Activated CD8-positive, alpha-beta memory T cell treated with anti-CD3 and anti-CD28 coated beads for 4 hours (primary cell): ENCODE results near the gene BMPER.

Experiments used
- DNase-seq, 2 donors: peaks; one replicate each; pipeline ENCODE4 v3.0.0-alpha.2; 2020; ENCODE audit warnings: low read depth in 2 of 2

BMPER gene

DNA sequence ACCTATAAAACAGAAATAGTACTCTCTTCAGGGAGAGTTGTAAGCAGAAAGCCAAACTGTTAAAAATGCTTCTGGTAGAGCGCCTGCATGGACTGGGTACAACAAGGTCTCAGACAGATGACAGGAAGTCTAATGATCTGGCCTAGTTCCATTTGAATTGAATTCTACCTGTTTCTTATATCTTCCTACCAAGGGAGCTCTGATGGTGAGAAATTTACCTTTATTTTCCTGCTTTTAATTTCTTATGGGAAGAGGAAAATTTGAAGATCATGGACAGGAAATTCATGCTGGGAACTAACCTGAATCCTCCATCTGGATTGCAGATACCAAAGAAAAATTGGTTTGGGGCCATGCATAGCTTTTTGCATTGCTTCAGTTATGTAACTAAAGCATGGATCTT, 63.3 kb downstream of the BMPER start:
- DNase-seq, result no peak

DNA sequence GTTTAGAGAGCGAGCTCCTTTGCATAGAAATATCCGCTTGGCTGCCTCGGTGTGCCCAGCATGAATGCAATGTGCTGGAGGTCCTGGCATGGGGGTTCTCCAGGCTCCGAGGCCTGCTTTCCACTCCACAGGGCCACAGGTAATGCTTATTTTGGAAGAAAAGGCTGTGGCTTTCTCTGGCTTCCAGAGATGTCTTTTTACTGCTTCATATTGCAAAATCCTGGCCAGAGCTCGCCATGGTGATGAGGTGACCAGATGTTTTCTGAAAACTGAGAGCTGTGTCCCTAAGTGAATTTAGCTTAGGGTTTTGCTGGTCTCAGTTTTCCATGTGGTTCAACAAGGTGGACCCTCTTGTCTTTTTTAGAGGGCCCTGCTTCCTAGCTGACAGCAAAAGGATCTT, 65.2 kb downstream of the BMPER start:
- DNase-seq, result no peak

DNA sequence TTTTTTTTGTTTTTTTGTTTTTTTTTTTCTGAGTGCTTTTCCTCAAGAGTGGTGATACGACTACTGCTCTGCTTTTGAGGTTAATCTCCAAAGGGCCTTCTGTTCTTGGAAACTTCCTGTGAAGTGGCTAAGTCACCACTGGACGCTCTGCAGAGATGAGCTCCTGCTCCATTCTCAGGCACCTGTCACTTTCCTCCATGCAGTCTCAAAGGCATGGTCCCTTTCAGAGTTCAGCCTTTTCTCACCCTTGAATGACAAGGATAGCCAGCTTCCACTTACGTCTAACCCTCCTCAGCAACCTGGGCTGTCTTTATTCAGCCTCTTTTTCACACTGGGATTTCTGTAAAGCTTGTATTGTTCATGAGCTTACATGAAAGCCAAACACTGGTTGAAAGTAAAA, 65.8 kb downstream of the BMPER start:
- no peak for DNase-seq

DNA sequence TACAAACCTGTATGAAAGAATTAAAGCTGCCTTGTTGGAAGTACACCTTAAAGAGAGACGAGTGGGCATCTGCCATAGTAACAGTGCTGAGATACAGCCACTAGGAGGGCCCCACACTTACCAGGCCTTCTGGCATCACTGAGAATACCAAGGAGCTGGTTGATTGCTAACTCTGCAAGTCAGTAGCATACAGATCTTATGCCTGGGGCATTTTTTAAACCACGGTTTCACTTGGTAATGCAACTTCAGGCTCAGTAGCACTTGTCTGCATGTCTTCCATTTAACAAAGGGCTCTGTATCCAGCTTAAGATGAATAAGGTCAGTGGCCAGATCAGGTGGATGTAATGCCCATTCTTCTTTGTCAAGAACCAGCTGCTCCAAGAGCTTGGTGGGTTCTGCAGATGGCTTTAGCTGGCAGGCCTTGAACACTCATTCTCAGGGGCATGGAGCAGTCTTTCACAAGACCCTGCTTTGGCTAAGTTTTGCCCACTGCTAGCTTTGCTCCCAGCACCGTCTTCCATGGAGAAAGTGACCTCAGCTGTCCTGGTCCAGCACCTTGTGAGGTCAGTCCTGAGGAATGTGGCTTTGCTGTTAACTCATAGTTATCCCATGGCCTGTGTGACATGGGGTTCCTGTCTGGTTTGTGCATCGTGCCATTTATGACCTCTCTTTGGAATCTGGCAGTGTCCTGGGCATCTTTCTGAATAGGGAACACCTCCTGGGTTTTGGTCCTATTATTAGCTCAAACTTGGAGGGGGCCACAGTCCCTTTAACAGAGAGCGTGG, 68.1 kb downstream of the BMPER start:
- DNase-seq, result no peak

DNA sequence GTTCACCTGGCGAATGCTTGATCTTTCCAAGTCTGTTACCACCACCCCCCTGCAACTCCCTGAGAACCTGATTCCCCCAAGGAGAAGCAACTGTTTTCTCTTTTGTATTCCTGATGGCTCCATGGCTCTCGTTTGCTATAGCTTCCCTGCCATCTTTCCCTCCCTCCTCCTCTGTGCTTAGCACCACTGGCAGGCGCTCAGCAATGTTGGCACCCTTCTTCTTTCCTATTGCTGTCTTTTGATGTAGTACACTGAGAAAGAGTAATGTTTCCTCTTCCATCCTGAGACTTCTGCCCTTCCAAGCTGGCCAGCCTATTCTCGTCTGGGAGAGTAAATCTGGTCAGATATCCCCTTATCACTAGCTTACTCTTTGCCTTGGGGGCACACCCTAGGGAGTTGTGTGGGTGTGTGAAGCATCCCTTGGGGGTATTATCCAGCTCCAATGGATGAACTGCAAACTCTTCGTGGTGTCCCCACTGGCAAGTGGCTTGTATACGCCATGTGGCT, 74.0 kb downstream of the BMPER start:
- DNase-seq, result no peak

DNA sequence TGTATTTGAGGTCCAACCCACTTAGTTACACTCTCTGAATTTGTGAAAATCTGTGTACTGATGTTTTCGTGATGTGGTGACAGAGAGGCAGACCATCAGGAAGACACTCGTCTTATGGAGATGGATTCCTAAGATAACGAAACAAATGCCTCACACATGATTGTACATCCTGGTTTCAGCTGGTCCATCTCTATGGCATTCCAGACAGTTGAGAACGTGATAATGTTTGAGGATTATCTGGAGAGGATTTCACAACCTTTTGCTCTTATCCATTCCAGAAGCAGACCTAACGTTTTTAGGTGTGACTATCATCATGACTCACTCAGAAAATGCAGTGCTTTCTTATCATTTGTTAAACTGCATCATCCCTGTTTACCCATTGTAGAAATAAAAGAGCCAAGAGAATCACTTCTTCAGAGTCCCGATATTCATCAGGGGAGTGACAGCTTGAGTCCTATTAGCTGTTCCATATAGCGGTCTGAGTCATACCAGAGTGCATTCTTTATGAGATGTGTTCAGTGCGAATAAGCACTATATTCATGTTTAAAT, 74.5 kb downstream of the BMPER start:
- DNase-seq, result no peak

DNA sequence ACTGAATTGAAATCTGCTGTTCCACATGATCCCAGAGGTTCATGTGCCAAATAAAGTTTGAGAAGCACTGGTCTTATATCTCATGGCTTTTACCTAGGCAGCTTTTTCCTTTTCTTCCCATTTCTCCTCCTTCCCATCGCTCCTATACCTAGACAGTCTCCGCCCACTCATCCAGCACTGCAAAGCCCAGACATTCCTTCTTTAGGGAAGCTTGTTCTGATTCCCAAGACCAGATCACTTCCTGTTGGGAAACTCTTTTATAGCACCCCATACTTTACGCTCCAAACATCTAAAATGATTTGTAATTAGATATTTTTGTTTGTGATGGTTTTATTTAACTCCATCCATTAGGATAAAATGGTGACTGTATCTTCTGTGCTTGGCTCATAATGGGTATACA, 75.9 kb downstream of the BMPER start:
- DNase-seq, result no peak

DNA sequence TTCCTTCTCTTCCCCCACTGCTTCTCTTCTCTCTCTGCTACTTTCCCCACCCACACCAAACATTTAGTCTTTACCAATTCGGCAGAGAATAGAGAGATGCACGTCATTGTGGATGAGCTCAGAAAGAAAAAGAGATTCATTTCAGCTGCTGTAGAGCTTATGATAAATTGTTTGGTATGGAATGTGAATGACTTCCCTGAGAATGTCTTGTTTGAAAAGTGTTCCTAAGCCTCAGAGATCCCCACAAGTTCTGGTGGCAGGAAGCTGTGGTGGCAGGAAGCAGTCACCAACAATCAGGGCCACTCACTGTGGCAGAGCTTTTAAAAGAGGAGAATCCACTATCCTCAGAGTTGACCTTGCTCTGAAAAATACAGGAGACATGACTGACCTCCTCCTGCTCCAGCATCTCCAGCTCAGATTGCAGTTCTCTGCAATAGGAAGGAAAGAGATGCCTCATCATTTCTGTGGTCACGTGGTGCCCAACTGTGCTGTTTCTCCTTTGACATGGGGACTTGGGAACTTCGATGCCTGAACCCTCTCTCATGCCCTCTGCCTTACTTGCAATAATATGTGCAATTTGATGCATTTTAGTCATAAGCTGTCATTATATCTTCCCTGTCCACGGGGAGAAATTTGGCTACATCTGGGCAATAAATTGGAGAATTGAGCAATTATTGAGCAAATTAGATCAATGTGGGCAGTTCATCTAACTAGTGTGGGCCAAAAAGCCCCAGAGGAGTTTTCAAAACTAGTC, 76.5 kb downstream of the BMPER start:
- DNase-seq, result no peak

DNA sequence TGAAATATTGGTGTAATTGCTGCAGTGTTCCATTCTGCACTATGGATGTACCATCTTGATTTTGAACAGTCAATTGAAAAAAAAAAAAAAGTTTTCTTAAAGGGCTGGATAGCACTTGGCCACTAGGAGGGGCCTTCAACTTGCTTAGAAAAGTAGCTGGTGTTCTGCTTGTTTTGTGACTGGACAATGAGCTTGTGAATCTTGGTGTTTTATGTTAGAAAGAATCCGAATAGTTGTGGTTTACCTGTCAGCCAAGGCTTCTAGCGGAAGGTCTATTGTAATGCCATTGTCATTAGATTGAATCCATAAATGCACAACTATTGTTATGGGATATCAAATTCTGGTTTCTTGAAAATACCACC, 77.1 kb downstream of the BMPER start:
- DNase-seq, result no peak

DNA sequence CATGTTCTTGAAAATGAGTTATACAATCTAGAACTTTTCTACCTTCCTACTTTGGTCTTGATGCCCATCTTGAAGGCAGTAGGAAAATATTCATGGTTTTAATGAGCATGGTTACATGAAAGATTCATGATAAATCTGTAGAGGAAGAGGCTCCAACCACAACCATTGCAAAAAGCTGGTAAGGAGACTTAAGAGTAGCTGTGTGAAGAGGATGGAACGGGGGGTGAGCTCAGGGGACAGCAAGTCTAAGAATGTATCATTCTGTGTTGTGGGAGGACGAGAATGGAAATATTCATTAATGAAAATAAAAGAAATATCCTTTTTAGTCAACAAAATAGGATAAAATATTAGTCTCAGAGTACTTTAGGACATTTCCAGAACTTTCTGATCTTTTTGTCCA, 81.1 kb downstream of the BMPER start:
- DNase-seq, result no peak

DNA sequence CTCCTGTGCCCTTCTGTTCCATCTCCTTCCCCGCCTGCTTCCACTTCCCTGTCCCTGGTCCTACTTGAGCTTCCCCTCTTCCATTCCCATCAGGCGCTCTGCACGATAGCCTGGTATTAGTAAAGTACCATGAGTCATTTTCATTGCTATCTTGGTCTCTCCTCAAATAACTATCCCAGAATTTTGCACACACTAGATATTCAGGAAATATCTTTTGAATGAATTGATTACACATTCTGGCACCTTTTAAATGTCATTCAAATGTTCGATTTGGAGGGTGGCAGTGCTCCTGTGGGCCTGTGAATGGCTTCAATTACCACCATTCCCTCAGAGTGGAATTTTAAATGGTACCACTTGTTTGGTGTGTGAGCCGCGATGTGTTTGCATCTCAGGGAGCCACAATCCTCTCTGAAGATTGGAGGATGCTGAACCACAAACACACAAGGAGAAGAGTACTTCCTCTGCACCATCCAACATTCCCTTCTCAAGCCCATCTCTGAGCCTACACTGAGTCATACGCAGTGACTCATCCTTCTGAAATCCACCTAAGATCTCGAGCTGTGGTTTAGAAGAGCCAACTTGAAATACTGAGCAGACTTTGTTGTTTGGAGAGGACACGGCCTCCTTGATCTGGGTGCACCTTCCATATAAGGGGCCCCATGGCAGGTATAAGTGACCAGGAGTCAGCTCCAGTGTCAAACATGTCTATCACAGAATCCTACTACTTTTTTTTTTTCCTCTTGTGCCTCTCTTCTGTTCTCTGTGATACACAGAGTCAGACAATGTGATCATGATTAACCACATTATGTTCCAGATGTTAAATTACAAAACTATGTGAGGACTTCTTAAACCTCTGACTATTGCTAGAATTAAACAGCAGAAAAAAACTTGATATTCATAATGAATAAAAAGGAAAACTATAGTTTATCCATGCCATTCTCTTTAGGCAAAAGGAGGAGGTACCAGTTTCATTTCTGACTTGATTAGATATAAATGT, 81.9 kb downstream of the BMPER start:
- DNase-seq, result no peak

DNA sequence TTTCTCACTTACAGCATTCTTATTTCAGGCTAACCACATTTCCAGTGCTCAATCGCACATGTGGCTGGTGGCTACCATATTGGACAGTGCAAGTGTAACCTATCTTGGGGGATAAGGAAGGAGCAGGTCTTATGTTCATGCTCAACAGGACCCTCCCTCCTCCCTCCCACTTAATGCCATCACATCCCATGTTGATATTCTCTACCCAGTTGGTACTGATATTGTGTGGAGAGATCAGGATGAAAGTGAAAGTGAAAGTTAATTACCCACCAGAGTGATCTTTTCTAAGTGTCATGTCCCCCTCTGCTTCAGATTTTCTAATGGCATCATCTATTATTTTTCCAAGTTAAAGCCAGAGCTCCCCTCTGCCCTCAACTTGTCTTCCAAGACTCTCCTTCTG, 91.6 kb downstream of the BMPER start:
- DNase-seq, result no peak

DNA sequence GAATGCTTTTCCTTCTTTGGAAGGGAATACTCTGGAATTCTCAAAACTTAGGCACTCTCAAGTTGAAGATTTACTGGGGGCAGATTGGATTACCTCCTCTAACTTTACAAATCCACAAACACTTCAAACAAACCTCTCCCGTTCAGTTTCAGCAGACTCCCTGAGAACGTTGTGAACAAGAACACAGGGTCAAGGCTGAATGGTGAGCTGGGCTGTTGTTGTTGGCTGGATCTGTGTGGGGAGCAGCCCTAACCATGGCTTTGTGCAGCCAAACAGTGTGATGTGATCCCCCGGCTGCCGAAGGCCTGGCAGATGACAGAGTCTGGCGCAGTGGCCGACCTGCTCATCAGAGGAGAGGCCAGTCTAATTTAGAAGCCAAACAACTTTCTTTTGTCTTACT, 93.1 kb downstream of the BMPER start:
- DNase-seq, result no peak

DNA sequence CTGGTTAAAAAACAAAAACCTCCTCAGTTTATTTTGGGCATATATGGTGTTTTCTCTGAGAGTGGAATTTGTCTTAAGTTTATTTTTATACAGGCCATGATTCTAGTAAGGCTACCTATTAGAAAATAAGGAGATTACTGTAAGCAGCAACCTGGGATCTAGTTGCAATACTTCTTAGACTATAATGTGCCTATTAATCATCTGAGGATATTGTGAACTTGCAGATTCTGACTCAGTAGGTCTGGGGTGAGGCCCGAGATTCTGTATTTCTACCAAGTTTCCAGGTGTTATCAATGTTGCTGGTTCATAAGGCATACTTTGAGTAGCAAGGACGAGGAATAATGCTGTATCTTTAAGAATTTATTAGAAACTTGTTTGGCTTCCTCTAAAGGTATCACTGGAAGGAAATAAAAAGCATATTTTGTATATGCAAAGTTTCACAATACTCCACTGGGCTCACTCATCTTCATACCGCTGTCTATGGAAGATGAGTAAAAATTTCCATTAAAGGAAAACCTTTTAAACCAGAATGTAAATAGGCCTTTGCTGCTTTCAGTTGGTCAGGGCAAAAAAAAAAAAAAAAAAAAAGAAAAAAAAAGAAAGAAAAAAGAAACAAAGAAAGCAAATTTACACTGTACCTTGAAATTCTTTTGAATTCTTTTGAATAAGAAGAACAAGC, 105.8 kb downstream of the BMPER start:
- DNase-seq, result no peak

DNA sequence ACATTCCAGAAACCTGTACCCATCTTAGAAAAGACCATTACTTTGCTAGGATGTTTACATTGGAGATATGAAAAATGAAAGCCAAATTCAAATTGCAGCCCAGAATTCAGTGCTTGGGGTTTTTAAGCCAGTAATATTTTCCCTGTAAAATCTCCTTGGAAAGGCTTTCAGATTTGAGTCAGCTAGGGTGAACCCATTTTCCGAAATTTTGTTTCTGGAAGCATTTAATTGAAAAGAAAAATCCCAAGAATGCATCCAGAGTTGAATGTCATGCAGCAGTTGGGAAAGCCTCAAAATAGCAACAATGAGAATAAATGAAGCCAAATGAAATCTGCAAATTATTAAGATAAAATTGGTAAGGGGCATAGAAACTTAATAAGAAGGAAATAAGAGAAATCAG, 106.4 kb downstream of the BMPER start:
- DNase-seq, result no peak

DNA sequence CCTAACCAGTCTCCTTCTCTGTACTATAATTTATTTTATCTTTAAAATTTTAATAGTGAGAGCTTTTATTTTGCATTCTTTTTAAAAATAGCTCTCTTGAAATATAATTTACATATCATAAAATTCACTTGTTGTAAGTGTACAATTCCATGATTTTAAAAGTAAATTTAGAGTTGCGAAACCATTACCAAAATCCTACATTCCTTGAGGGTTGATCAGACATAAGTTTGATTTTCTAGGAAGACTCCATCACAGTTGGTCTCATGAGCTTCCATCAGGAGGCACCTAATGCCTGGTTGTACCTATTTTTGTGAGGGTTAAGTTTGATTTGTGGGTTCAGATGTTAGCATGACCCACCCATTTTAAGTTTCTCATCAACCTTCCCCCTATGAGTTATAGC, 108.1 kb downstream of the BMPER start:
- no peak for DNase-seq

DNA sequence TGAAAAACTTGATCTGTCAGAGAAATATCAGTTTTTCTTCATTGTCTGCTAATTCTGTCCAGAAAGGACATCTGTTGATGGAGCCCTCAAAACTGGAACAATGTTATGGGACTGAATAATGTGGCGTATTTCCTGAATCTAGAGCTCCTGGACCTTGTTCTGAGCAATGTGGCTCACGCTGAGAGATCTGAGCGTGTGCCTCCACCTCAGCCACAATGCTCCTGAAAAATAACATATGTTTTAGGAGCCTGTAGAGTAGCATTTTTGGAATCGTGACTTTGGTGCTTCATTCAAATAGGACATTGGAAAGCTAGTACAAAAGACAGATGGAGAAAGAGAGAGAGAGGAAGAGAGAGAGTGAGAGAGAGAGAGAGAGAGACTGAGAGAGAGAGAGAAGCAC, 110.3 kb downstream of the BMPER start:
- no peak for DNase-seq

DNA sequence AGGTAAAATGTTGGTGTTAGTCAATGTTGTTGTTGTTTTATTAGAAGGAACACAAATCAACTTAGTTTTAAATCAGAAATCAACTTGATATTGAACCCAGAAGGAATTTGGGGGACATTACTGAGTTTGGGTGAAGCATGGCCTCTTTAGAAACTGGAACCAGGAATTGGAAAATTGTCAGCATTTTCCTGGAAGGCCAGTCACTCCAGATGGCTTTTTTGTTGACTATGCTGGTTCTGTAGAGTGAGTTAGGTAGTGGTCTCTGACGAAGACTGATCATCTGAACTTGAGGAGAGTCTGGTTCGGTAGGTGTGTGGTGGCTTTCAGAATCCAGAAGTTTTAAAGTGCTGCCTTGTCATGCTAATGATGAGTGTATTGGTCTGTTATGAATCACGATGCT, 111.5 kb downstream of the BMPER start:
- DNase-seq, result no peak

DNA sequence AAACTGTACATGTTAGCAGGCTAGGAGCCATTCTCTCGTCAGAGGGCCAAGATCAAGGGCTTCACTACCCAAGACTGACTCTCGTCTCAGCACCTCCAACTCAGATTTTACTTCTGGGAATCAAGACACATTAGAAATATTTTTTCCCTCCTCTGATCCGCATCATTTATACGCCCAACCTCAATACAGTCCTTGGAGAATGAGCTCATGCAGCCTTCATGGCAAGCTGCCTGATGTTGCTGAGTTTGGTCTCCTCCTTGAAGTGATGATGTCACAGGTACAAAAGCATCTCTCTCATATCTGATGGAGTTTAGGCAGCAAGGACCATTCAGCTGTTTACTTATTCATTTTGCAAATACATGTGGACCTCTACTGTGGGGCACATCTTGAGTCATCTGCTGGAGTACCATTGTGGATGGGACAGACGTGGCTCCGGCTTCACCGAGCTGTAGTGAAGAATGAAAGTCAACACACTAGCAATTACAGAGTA, 114.0 kb downstream of the BMPER start:
- DNase-seq, result no peak

DNA sequence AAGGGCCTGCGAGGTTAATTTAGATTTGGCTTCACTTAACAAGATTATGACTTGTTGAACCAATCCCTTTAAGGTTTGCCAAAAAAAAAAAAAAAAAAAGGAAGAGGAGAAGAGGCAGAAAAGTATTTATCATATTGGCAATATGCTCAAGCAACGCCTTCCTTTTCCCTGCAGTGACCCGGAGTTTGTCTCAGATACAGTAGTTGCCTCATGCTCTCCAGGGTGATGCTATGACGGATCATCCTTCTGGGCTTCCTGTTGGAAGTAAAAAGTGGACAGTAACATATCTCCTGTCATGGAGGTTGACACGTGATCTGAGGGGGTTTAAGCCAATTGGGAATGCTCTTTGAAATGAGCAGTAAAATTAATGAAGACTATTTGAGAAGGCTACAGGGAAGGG, 117.3 kb downstream of the BMPER start:
- no peak for DNase-seq

DNA sequence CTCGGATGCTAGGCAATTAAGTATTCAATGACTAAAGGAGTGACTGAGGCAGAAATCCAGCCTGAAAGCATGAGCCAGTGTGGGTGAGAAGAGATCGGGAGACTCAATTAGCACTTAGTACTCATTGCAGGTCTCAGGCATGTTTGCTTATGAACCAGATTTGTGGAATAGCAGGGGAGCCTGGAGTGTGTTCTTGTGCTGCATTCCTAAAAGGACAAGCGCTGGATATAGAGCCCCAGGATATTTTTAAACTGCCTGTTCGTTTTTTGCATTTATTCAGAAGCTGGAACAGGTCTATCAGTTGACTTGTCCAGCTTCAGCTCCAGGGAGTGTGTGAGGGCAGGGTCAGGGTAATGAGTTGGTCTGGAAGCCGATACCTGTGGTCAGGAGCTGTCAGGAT, 120.3 kb downstream of the BMPER start:
- DNase-seq, result no peak
